Breast epithelium (tissue), 4 donors: ENCODE measurements around the gene GPR39. TPM values are rescaled to one million over a fixed set of nuclear protein-coding genes. Genes with fewer than 3 reads are reported as not detected.

ENCODE experiments used
- DNase-seq, 2 donors: peaks; one replicate each; pipeline ENCODE4 v3.0.0-alpha.2; 2019; ENCODE audit warnings: low spot score in 2 of 2
- H3K27ac ChIP-seq, 2 donors: fragments of 200-600 bp; sonication (generic) in 1 of 2; one replicate each; pipeline ENCODE4 v1.5.1; 2016 to 2019; ENCODE audit warnings: mild to moderate bottlenecking in 1 of 2
- H3K27me3 ChIP-seq, 2 donors: fragments of 200-600 bp; sonication (generic) in 1 of 2; one replicate each; pipeline versions ENCODE4 v1.5.1 to v1.6.0; 2017 to 2019; ENCODE audit warnings: control low read depth in 1 of 2, mild to moderate bottlenecking in 1 of 2
- H3K36me3 ChIP-seq: fragments of 200-600 bp; one replicate; pipeline ENCODE4 v1.5.1; 2019
- H3K4me1 ChIP-seq, 2 donors: fragments of 200-600 bp; sonication (generic); one replicate each; pipeline ENCODE4 v1.5.1; 2016 to 2019; ENCODE audit warnings: control low read depth in 1 of 2
- H3K4me3 ChIP-seq, 3 donors: fragments of 200-600 bp; sonication (generic); 1 replicate in 2 of 3; 2 replicates in 1 of 3; pipeline ENCODE4 v1.5.1; 2016 to 2019; ENCODE audit warnings: mild to moderate bottlenecking in 3 of 3, moderate library complexity in 2 of 3
- H3K9me3 ChIP-seq, 2 donors: fragments of 200-600 bp; sonication (generic) in 1 of 2; one replicate each; pipeline ENCODE4 v1.5.1; 2016 to 2019; ENCODE audit warnings: control low read depth in 1 of 2
- POLR2A ChIP-seq: fragments of 450-650 bp; IDR thresholded peaks from one replicate; pipeline ENCODE4 v1.6.1; 2016; ENCODE audit warnings: antibody characterized with exemption, mild to moderate bottlenecking, moderate library complexity
- POLR2AphosphoS5 ChIP-seq, 3 donors: sonication (generic); formaldehyde crosslinking; IDR thresholded peaks; one replicate each; pipeline ENCODE4 v1.6.1; 2017; ENCODE audit warnings: antibody characterized with exemption in 3 of 3
- intact Hi-C: fragments of 100-400 bp; cut with DNase I; formaldehyde crosslinking; loops from one replicate; pipeline ENCODE4 v1.15.1; 2023; ENCODE audit warnings: low total_unique reads
- total RNA-seq, 3 donors: library from RNA; depleted of rRNA; stranded (reverse); fragments of >200 nt; gene quantifications; one replicate each; pipeline ENCODE4 v1.1.0, GENCODE V29; 2016
- TF ChIP-seq, protein P1 (sequence below), 3 donors: fragments of 450-650 bp; IDR thresholded peaks; one replicate each; pipeline ENCODE4 v1.5.1; 2016 to 2017; ENCODE audit warnings: antibody characterized with exemption in 3 of 3, mild to moderate bottlenecking in 3 of 3, moderate library complexity in 3 of 3

GPR39 gene
- total RNA-seq, 3 donors from 2014 or later, result 0.16 to 10.4 (median 8.2) TPM

DNA sequence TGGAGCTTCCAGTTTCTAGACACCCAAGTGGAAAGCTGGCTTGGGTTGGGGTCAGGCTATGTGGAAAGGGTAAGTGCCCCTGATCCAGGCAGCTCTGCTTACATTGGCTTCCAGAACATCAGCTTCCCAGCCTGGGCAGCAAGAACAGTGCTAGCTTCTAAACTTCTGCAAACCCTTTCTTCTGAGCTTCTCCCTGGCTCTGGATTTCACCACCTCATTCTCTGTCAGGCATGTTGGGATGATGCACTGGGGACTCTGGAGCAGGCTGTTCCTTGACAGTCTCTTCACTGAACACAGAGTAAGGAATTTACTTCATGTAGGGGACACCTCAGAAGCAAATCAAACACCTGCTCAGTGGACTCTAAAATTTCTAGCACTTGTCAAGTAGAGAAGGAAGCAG, 180.6 kb downstream of the GPR39 start:
- H3K27ac ChIP-seq, result no peak overlapping the region
- TF ChIP-seq, protein P1, sequence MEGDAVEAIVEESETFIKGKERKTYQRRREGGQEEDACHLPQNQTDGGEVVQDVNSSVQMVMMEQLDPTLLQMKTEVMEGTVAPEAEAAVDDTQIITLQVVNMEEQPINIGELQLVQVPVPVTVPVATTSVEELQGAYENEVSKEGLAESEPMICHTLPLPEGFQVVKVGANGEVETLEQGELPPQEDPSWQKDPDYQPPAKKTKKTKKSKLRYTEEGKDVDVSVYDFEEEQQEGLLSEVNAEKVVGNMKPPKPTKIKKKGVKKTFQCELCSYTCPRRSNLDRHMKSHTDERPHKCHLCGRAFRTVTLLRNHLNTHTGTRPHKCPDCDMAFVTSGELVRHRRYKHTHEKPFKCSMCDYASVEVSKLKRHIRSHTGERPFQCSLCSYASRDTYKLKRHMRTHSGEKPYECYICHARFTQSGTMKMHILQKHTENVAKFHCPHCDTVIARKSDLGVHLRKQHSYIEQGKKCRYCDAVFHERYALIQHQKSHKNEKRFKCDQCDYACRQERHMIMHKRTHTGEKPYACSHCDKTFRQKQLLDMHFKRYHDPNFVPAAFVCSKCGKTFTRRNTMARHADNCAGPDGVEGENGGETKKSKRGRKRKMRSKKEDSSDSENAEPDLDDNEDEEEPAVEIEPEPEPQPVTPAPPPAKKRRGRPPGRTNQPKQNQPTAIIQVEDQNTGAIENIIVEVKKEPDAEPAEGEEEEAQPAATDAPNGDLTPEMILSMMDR (IDR thresholded peaks at IDR 0.05), result no peak
- TF ChIP-seq POLR2A (no peak), POLR2AphosphoS5 (IDR thresholded peaks at IDR 0.05) (no peak)
- H3K4me3 ChIP-seq, result no peak overlapping the region
- H3K27me3 ChIP-seq, result no peaks in the 10 kb centered on the region
- intact Hi-C loops, result no loop called here
- H3K36me3 ChIP-seq, result no peaks in the 10 kb centered on the region
- no peak for DNase-seq
- H3K9me3 ChIP-seq, result no peaks in the 10 kb centered on the region
- no peaks in the 10 kb centered on the region for H3K4me1 ChIP-seq

DNA sequence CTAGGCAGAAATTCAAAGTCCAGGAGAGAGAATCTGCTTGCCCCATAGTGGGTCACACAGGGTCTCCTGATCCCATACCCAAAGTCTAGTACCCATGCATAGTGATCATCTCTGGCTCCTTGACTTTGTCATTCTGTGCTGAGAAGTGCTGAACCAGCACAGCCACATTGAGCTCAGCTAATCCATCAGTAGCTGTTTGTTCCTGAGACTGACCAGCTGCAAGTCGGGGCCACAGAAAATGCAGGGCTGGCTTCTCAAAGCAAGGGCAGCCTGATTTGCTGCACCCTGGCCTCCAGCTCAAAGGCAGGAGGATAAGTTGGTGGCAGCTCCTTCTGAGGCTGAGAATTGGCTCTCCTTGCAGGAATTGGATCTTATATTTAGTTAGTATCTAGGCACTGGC, 181.2 kb downstream of the GPR39 start:
- no peak for TF ChIP-seq POLR2A
- TF ChIP-seq POLR2AphosphoS5 (IDR thresholded peaks at IDR 0.05), result no peak
- no peak for DNase-seq
- H3K4me3 ChIP-seq, result no peak overlapping the region
- H3K4me1 ChIP-seq, result no peaks in the 10 kb centered on the region
- no peaks in the 10 kb centered on the region for H3K36me3 ChIP-seq
- no peak overlapping the region for H3K27ac ChIP-seq
- H3K27me3 ChIP-seq, result no peaks in the 10 kb centered on the region
- no peaks in the 10 kb centered on the region for H3K9me3 ChIP-seq
- intact Hi-C loops, result no loop called here

DNA sequence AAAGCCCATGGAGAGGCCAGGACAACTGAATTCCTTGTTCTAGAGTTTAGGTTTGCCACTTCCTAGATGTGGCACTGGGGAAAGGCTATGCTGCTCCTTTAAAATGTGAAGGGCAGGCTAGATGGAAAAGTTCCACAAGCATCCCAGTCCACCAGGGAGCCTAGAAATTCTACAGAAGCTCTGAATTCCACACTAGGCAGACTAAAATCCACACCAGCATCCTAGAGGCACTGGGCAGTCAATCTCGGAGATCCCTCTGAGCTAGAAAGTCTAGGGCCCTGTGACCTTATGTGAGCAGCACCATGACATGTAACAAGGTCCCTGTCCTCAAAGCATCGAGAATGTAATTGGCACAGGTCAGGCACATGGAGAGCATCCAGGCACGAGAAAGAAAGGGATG, 181.9 kb downstream of the GPR39 start:
- H3K36me3 ChIP-seq, result no peaks in the 10 kb centered on the region
- no peak overlapping the region for H3K4me3 ChIP-seq
- TF ChIP-seq, protein P1 (IDR thresholded peaks at IDR 0.05), result no peak
- TF ChIP-seq POLR2AphosphoS5 (IDR thresholded peaks at IDR 0.05) (no peak), POLR2A (no peak)
- H3K27ac ChIP-seq, result no peak overlapping the region
- intact Hi-C loops, result no loop called here
- no peaks in the 10 kb centered on the region for H3K9me3 ChIP-seq
- no peaks in the 10 kb centered on the region for H3K27me3 ChIP-seq
- H3K4me1 ChIP-seq, result no peaks in the 10 kb centered on the region
- DNase-seq, result no peak

DNA sequence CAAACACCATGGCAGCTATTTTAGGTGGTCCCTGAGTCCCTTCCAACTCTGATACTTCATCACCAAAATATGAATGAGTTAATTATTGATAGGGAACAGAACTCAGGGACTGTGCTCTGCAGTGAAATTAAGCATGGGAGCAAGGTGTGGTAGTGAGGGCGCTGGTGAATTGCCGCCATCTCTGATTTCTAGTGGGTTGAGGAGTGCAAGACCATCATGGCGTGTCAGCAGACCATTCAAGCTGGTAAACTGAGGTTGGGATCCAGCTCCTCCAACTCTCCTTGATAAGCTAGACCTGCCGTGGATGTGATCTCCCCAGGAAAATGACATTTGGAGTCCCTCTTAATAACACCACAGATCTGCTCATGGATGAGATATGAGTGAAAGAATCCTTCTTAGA, 183.0 kb downstream of the GPR39 start:
- TF ChIP-seq POLR2A, result no peak
- TF ChIP-seq, protein P1 (IDR thresholded peaks at IDR 0.05), result no peak
- TF ChIP-seq POLR2AphosphoS5 (IDR thresholded peaks at IDR 0.05), result no peak
- Histone ChIP-seq H3K36me3 (no peaks in the 10 kb centered on the region), H3K27ac (no peak overlapping the region), H3K9me3 (no peaks in the 10 kb centered on the region), H3K4me1 (no peaks in the 10 kb centered on the region), H3K27me3 (no peaks in the 10 kb centered on the region), H3K4me3 (no peak overlapping the region)
- intact Hi-C loops, result no loop called here
- DNase-seq, result no peak

DNA sequence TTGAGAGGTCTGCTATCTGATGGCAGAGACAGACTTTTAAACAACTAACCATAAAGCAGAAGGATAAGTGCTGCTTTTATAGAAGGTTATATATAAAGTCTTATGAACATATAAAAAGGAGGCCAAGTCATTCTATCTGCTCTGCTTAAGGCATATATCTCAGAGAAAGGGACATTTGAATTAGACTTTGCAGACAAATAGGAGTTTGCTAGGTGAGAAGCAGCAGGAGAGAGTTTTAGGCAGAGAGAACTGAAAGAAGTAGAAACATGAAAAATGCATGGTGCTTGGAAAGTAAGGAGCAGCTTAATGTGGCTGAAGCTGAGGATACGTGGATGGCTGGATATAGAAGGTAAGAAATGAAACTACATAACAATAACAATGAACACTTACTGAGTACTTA, 188.0 kb downstream of the GPR39 start:
- no peak for TF ChIP-seq POLR2A
- TF ChIP-seq POLR2AphosphoS5 (IDR thresholded peaks at IDR 0.05), result no peak
- TF ChIP-seq, protein P1 (IDR thresholded peaks at IDR 0.05), result no peak
- DNase-seq, result no peak
- H3K4me1 ChIP-seq, result no peaks in the 10 kb centered on the region
- no peaks in the 10 kb centered on the region for H3K36me3 ChIP-seq
- no peaks in the 10 kb centered on the region for H3K9me3 ChIP-seq
- no peak overlapping the region for H3K27ac ChIP-seq
- no peak overlapping the region for H3K4me3 ChIP-seq
- no peaks in the 10 kb centered on the region for H3K27me3 ChIP-seq
- intact Hi-C loops, result loop anchor here (5.0 kb wide), 1 partner anchor 678 kb away; no protein-coding TSS in a partner anchor
